NK-92 treated with Interleukin-12 subunit alpha and Interleukin-12 subunit beta, amount 100 ng/mL, for 24 hours (cell line): ENCODE results near the gene B4GALNT4.
"Not testable (repeated sequence)": the region's sequence is repeated elsewhere in the genome, so short reads cannot be mapped to it uniquely, and the experiment has no call there.

ENCODE experiments used
- DNase-seq: peaks from one replicate; lab custom pipeline; 2025; lab: John Stamatoyannopoulos, UW

Gene B4GALNT4

DNA sequence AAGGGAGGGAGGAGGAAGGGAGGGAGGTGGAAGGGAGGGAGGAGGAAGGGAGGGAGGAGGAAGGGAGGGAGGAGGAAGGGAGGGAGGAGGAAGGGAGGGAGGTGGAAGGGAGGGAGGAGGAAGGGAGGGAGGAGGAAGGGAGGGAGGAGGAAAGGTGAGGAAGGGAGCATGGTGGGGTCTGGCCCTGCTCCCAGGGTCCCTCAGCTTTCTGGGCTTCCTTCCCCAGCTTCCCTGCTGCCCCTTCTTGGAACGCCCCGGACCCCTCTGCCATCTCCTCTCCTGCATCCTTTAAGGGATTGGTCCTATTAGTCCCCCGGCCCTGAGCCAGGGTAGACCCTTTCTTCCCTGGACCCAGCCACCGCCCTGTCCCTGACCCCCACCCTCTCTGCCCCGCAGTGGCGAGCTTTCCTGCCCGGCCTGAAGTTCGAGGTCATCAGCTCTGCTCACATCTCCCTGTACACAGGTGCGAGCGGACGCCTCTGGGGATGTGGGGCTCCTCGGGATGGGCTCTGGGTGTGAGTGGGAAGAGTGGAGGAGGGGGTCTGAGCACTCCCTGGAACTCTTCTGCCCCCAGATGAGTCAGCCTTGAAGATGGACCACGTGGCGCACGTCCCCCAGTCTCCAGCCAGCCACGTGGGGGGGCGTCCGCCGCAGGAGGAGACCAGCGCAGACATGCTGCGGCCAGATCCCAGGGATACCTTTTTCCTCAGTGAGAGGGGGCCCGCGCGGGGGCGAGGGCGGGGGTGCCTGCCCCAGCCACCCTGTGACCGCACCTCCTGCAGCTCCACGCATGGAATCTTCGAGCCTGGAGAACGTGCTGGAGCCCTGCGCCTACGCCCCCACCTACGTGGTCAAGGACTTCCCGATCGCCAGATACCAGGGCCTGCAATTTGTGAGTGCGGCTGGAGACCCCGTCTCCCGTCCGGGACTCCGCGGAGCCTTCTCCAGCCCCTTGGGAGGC is 6.0 kb downstream of the B4GALNT4 start:
- DNase-seq = no peak

GRCh38 chr11:376531-377173 is 7.4 kb downstream of the B4GALNT4 start:
- no peak for DNase-seq

- DNase-seq = no peak
Observed at GRCh38 chr11:377174-377865, 8.0 kb downstream of the B4GALNT4 start.

DNA sequence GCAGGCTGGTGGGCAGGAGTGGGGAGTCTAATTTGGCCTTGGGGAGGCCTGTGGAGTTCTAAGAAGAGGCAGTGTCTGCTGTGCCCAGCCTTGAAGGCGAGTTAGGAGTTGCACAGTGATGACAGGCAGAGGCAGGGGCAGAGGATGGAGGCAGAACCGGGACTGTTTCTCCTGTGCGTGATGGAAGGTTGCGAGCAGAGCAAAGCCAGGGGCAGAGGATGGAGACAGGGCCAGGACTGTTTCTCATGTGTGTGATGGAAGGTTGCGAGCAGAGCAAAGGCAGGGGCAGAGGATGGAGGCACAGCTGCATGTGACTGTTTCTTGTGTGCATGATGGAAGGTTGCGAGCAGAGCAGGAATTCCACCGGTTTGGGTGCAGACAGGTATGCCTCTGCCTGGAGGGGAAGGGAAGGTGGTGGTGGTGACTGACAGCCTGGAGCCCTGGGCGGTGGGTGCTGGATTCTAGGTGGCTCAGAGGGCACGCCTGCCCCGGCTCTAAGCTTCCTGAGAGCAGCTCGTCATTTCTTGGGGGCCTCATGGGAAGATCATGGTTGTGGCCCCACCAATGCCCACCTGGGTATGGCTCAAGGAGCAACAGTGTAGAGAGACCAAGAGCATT is 8.7 kb downstream of the B4GALNT4 start:
- no peak for DNase-seq

DNA sequence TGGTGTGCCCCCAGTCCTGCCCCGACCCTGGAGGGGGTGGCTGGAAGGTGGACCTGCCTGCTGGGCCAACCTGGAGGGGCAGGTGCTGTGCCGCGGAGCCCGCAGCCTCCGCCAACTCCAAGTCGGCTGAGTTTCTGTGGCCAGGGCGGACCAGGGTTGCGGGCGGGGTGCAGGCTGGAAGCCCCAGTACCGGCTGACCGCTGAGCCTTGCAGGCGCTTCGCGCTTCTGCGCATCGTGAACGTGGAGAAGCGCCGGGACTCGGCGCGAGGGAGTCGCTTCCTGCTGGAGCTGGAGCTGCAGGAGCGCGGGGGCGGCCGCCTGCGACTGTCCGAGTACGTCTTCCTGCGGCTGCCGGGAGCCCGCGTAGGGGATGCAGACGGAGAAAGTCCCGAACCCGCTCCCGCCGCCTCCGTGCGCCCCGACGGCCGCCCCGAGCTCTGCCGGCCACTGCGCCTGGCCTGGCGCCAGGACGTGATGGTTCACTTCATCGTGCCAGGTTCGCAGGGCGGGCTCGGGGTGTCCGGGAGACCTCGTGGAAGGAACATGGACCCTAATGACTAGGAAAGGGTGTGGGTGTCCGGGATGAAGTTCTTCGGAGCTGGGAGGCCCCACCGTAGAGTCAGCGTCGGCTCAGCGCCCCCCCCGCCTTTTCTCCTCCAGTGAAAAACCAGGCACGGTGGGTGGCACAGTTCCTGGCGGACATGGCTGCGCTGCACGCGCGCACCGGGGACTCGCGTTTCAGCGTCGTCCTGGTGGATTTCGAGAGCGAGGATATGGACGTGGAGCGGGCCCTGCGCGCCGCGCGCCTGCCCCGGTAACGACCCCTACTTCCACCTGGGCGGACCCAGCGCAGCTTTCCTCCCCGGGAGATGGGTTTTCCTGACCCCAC is 10.2 kb downstream of the B4GALNT4 start:
- no peak for DNase-seq

DNA sequence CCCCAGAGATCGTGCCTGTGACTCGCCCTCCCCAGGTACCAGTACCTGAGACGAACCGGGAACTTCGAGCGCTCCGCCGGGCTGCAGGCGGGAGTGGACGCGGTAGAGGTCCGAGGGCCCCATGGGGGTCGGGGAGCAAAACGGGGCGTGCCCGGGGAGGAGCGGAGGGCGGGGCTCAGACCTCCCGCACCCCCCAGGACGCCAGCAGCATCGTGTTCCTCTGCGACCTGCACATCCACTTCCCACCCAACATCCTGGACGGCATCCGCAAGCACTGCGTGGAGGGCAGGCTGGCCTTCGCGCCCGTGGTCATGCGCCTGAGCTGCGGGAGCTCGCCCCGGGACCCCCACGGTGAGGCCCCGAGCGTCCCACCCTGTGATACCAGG is 10.8 kb downstream of the B4GALNT4 start:
- DNase-seq = no peak

DNA sequence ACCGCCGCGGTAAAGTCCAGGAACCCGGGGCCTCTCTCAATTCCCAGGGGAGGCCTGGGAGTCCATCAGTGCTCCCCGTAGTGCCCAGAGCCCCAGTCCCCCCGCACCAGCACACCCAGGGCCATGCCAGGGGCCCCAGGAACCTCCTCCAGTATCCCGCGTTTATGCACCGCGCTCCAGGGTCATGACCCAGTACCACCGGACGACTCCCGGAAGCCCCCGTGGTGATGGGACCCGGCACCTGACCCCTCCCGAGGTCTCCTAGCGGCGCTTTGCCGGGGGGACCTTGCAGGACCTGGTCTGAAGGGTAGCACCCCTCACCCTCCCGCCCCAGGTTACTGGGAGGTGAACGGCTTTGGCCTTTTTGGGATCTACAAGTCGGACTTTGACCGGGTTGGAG is 11.2 kb downstream of the B4GALNT4 start:
- DNase-seq = no peak

GRCh38 chr11:380996-381395 is 11.7 kb downstream of the B4GALNT4 start:
- no peak for DNase-seq

- DNase-seq = no peak
Observed at GRCh38 chr11:381501-382072, 12.3 kb downstream of the B4GALNT4 start.

DNA sequence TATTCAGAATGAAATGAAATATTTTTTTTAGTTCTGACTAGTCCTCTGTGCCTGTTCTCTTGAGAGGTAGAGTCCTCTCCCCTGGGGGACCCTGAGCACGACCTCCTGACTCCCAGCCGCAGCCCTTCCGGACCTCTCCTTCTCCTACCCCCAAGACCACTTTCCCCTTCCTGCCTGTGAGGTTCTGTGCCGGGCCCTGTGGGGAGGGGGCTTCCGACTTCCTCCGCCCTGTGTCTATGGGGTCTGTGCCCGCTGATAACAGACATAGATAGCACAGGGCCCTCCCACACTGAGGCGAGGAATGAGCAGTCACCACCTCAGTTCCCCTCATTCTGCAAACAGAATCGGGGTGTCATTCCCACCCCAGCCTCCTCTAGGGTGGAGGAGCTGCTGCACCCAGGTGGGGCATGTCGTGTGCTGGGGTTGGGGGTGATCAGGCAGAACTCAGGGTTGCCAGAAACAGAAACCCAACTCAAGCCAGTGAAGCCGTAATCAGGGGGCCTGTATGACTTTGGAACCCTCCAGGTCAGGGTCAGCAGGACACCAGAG is 12.9 kb downstream of the B4GALNT4 start:
- no peak for DNase-seq

DNA sequence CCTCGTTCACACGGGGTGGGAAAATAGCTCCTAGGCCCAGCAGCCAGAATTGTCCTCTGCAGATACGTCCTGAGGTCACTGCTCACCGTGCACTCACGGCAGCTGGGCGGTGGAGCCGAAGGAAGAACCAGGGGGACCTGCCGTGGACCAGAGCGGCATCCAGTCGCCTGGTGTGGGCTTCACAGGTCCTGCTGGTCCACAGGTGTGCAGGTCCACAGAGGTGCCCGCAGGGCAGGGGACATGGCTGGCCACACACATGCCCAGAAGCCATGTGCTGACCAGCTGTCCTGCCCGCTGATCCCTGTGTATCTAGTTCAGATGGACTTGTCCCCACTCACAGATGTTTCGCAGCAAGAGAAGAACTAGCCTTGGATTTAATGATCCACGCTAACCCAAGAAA is 14.1 kb downstream of the B4GALNT4 start:
- DNase-seq = no peak

DNA sequence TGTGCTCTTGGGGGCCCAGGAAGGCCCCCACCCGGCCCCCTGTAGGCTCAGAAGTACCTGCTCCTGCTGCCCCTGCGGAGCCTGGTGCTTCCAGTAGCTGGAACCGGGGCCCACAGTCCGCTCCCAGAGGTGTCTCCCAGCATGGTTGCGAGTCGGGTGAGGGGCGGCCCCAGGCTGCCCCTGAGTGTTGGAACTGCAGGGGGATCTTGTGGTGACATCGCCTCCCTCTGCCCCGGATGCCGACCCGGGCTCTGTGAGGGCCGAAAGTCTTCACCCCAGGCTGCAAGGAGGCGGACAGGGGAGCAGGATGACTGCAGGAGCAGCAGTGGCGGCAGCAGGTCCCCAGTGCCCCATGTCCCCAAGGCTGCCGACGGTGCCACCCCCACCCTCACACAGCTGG is 15.2 kb downstream of the B4GALNT4 start:
- no peak for DNase-seq

DNA sequence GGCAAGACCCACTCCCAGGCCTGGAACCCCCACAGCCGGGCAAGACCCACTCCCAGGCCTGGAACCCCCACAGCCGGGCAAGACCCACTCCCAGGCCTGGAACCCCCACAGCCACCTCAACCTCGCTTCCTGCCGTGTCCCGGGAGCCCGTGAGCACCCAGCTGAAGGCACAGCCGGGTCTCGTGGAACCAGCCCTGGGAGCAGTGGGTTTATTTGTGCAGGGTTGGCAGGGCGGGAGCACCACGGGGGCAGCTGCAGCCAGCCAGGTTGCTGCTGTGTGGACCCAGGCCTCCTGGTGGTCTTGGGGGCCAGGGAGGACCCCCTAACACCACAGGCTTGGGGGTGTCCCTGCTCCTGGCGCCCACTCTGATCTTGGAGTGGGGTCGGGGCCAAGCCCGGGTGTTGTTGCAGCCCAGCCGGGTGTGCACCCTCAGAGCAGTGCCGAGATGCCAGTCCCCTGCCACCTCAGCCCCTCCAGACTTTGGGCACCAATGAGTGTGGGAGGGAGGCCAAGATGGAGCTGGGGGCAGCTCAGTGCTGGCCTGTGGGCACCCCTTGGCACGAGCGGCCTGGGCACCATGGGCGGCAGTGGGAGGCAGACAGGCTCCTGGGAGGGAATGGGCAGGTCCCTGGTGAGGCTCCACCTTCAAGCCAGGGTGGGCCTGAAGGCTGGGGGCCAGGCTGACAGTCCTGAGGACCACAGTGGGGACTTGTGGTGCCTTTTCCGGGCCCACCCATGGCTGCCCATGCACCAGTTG is 16.5 kb downstream of the B4GALNT4 start:
- no peak for DNase-seq

DNA sequence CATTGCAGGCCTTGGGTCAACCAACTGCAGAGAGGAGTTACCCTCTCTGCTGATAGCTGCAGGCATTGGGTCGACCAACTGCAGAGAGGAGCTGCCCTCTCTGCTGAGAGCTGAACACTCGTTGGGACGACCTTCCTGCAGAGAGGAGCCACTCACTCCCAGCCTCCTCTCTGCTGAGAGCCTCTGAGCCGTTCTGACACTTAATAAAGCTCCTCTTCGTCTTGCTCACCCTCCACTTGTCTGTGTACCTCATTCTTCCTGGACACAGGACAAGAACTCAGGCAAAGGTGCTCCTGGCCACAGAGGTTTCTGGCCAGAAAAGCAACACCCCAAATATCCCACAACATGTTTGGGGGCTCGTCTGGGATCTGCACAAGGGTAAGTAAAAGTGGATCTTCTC is 17.2 kb downstream of the B4GALNT4 start:
- no peak for DNase-seq

- DNase-seq = no peak
Observed at GRCh38 chr11:387193-387793, 18.0 kb downstream of the B4GALNT4 start.

DNA sequence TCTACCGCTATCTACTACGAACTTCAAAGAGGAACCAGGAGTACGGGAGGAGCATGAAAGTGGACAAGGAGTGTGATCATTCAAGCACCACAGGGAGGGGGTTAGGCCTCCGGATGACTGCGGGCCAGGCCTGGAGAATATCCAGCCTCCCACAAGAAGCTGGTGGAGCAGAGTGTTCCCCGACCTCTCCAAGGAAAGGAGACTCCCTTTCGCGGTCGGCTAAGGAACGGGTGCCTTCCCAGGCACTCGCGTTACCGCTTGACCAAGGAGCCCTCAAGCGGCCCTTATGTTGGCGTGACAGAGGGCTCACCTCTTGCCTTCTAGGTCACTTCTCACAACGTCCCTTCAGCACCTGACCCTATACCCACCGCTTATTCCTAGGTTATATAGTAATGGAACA is 20.1 kb downstream of the B4GALNT4 start:
- not testable (repeated sequence) for DNase-seq

DNA sequence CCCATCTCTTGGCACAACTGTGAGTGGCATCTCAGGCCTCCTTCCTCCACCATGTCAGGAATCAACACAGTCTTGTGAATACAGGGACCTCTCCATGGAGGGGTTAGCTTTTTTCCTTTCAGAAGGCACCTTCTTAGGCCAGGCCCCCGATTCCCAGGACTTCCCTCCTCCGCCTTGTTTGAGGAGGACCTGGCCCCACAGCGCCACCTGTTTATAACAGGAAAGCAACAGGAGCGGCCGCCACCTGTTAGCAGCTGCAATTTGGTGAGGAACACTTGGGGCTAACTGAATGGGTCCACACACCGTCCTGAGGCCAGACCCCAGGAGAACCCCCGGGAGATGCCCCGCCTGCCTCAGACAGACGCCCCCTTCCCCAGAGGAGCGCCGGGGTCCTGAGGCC is 20.9 kb downstream of the B4GALNT4 start:
- no peak for DNase-seq

GRCh38 chr11:391117-392017 is 22.1 kb downstream of the B4GALNT4 start:
- no peak for DNase-seq
